ENCODE measurements around the gene AP1G2. TPM values are rescaled to one million over a fixed set of nuclear protein-coding genes. Genes with fewer than 3 reads are reported as not detected.
A peak's percentile ranks its signal among the peaks of the same experiment; 100 is the strongest.

Gene AP1G2
- total and polyA plus RNA-seq, 2 of the 13 experiments (the other 11 are each of a cell fraction or from before 2014, with no cell fraction given): 96.9 to 611 TPM

GRCh38 chr14:23567186-23568020, at the start of gene AP1G2 (continued):
- TF ChIP-seq TARDBP (CRISPR knock-in tag; IDR thresholded peaks at IDR 0.05) (peak; percentile 82), KLF15 (CRISPR knock-in tag; IDR thresholded peaks at IDR 0.05; ENCODE audit: borderline replicate concordance) (peak; percentile 76; the same call in 1 of the 2 replicates), BORCS8-MEF2B (CRISPR knock-in tag; IDR thresholded peaks at IDR 0.05) (peak; percentile 97), ELF4 (CRISPR knock-in tag; IDR thresholded peaks at IDR 0.05; ENCODE audit: borderline replicate concordance) (peak; percentile 97), ZNF256 (CRISPR knock-in tag; conservative IDR thresholded peaks at IDR 0.05) (no peak), ZNF780A (CRISPR knock-in tag; IDR thresholded peaks at IDR 0.05) (no peak), NFIC (IDR thresholded peaks at IDR 0.05; ENCODE audit: low read length) (no peak), AGO2 (optimal IDR thresholded peaks at IDR 0.05; ENCODE audit: low read depth, low read length) (peak; percentile 92), HOXA9 (CRISPR knock-in tag; IDR thresholded peaks at IDR 0.05; ENCODE audit: borderline replicate concordance) (no peak), CCAR2 (optimal IDR thresholded peaks at IDR 0.05; ENCODE audit: low read depth, low read length) (no peak), ZBTB2 (CRISPR knock-in tag; IDR thresholded peaks at IDR 0.05; ENCODE audit: low read depth) (peak; percentile 79; the same call in 1 of the 2 replicates), ZNF784 (CRISPR knock-in tag; IDR thresholded peaks at IDR 0.05; ENCODE audit: borderline replicate concordance) (peak; percentile 54; the same call in 1 of the 2 replicates), ZFY (CRISPR knock-in tag; IDR thresholded peaks at IDR 0.05) (peak; percentile 95), ZNF207 (IDR thresholded peaks at IDR 0.05; ENCODE audit: borderline replicate concordance) (no peak), ZNF7 (CRISPR knock-in tag; IDR thresholded peaks at IDR 0.05) (no peak), ZNF180 (CRISPR knock-in tag; IDR thresholded peaks at IDR 0.05; ENCODE audit: borderline replicate concordance, low read depth) (no peak), E2F2 (CRISPR knock-in tag; IDR thresholded peaks at IDR 0.05; ENCODE audit: borderline replicate concordance) (peak; percentile 18; the same call in 1 of the 2 replicates), ZNF382 (CRISPR knock-in tag; IDR thresholded peaks at IDR 0.05; ENCODE audit: borderline replicate concordance) (no peak), THAP9 (CRISPR knock-in tag; IDR thresholded peaks at IDR 0.05; ENCODE audit: borderline replicate concordance) (peak; percentile 89; the same call in 1 of the 2 replicates), MXD3 (CRISPR knock-in tag; IDR thresholded peaks at IDR 0.05) (peak; percentile 94), ZNF709 (CRISPR knock-in tag; IDR thresholded peaks at IDR 0.05) (peak; percentile 90), CEBPG (CRISPR knock-in tag; IDR thresholded peaks at IDR 0.05) (no peak; the same call in 1 of the 2 replicates), GATAD2A (CRISPR knock-in tag; IDR thresholded peaks at IDR 0.05) (no peak; the same call in none of the 2 replicates), POLR2A (IDR thresholded peaks at IDR 0.05; ENCODE audit: insufficient read depth in 1 of 2, low read depth in 2 of 2, low read length in 2 of 2) (peak in 1 of 2 experiments; percentile 83; a peak in 2 of 4 replicates)
